GM21447 (cell line): ENCODE results near the gene EMILIN1.

Experiments used
- ATAC-seq: cut with Tn5 transposase; IDR thresholded peaks from one replicate; pipeline ENCODE4 v1.9.1; 2021; ENCODE audit not compliant: unreplicated experiment

EMILIN1 gene

DNA sequence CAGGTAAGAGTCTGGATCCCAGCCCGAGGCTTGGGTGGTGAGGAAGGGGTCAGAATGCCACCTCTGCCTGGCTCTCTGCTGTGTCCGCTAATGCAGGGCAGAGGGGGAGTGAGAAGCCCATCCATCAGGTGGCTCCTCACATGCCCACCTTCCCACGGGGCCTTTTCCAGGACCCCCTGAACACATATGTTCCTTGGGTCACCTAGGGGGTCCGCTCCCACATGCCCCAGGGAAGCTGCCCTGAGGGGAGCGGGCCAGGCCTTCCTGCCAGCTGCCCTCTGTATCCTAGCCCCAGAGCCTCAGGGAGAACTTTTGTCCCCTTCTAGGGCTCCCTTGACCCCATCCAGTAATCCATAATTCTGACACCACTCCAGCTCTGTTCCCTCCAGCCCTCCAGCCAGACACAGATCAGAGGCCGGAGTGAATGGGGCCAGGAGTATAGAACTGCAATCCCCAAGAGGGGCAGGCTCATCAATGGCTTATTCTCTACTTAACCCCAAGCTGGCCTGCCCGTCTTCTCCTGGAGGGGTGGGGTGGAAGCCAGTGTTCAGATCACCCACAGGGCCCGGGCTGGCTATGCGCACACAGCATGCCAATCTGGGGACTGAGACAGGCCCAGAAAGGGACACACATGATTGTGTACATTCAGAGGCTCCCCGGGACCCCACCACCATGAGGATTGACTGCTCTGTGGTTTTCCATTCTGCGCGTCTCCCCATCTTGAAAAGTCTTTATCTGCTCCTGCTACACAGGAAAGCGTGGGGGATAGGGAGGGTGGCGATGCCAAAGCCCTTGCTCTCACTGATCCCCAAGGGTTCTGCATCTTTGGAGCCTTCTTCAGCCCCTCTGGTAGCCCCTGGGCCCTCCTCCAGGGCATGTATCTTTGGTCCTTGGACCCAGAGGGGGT is 1.1 kb downstream of the EMILIN1 start:
- no peak for ATAC-seq

DNA sequence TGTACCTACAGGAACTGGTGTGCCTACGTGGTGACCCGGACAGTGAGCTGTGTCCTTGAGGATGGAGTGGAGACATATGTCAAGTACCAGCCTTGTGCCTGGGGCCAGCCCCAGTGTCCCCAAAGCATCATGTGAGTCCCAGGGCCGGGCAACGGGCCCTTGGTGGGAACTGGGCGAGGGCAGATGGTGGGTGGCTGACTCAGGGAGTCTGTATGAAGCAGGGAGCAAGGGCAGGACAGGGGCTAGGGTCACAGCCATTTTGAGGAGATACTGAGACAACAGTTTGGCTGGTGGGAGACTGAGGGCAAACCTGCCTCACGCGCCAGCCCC is 1.7 kb downstream of the EMILIN1 start:
- ATAC-seq, result no peak

DNA sequence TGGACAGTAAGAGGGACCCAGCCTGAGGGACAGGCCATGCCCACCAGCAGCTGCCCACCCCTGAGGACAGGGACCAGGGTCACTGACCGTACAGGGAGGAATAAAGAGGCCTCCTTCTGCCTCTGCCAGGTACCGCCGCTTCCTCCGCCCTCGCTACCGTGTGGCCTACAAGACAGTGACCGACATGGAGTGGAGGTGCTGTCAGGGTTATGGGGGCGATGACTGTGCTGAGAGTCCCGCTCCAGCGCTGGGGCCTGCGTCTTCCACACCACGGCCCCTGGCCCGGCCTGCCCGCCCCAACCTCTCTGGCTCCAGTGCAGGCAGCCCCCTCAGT is 2.2 kb downstream of the EMILIN1 start:
- no peak for ATAC-seq

DNA sequence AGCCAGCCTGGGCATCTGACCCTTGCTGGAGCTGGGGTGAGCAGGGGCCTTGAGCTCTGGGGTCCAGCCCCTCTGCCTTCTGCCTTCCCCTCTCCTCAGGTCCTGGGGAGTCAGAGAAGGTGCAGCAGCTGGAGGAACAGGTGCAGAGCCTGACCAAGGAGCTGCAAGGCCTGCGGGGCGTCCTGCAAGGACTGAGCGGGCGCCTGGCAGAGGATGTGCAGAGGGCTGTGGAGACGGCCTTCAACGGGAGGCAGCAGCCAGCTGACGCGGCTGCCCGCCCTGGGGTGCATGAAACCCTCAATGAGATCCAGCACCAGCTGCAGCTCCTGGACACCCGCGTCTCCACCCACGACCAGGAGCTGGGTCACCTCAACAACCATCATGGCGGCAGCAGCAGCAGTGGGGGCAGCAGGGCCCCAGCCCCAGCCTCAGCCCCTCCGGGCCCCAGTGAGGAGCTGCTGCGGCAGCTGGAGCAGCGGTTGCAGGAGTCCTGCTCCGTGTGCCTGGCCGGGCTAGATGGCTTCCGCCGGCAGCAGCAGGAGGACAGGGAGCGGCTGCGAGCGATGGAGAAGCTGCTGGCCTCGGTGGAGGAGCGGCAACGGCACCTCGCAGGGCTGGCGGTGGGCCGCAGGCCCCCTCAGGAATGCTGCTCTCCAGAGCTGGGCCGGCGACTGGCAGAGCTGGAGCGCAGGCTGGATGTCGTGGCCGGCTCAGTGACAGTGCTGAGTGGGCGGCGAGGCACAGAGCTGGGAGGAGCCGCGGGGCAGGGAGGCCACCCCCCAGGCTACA is 3.8 kb downstream of the EMILIN1 start:
- no peak for ATAC-seq

DNA sequence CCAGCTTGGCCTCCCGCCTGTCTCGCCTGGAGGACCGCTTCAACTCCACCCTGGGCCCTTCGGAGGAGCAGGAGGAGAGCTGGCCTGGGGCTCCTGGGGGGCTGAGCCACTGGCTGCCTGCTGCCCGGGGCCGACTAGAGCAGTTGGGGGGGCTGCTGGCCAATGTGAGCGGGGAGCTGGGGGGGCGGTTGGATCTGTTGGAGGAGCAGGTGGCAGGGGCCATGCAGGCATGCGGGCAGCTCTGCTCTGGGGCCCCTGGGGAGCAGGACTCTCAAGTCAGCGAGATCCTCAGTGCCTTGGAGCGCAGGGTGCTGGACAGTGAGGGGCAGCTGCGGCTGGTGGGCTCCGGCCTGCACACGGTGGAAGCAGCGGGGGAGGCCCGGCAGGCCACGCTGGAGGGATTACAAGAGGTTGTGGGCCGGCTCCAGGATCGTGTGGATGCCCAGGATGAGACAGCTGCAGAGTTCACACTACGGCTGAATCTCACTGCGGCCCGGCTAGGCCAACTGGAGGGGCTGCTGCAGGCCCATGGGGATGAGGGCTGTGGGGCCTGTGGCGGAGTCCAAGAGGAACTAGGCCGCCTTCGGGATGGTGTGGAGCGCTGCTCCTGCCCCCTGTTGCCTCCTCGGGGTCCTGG is 4.5 kb downstream of the EMILIN1 start:
- ATAC-seq, result no peak

DNA sequence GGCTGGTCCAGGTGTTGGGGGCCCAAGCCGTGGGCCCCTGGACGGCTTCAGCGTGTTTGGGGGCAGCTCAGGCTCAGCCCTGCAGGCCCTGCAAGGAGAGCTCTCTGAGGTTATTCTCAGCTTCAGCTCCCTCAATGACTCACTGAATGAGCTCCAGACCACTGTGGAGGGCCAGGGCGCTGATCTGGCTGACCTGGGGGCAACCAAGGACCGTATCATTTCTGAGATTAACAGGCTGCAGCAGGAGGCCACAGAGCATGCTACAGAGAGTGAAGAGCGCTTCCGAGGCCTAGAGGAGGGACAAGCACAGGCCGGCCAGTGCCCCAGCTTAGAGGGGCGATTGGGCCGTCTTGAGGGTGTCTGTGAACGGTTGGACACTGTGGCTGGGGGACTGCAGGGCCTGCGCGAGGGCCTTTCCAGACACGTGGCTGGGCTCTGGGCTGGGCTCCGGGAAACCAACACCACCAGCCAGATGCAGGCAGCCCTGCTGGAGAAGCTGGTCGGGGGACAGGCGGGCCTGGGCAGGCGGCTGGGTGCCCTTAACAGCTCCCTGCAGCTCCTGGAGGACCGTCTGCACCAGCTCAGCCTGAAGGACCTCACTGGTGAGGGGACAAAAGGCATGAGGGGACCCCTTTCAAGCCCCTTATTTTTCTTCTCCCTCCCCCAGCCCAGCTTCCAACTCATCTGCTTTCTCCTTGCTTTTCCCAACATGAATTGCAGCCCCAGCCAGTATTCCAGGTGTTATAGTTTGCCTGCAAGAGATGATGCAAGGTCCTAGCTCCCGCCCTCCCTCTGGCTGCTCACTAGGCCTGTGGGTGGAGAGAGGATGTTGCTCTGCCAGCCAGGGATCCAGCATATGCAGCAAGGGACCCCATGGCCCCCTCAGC is 5.2 kb downstream of the EMILIN1 start:
- no peak for ATAC-seq

DNA sequence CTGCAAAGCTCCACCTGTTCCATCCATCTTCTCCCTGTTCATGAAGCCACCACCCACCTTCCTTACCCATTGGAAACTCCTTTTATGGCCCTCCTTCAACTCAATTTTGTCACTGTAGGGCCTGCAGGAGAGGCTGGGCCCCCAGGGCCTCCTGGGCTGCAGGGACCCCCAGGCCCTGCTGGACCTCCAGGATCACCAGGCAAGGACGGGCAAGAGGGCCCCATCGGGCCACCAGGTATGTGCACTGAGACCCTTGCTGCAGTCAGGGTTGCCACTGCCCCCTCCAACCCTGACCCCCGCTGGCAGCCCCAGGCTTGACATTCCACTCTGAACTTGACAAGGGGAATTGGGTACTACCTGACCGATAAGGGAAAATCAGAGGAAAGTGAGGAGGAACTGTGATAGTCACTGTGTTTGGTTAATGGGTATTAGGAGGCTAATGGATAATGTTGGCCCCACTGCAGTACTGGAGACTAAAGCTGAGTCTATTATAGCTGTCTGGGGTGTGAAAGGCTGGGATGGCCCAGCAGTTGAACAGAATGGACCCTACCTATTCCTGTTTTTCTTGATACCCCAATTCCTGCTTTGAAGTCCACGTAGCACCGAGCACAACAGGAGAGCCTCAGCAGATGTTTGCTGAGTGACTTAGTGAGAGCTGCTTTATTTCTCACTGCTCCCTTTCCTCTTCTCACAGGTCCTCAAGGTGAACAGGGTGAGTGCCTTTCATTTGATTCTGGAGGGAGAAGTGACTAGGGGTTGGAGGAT is 6.1 kb downstream of the EMILIN1 start:
- ATAC-seq, result no peak

DNA sequence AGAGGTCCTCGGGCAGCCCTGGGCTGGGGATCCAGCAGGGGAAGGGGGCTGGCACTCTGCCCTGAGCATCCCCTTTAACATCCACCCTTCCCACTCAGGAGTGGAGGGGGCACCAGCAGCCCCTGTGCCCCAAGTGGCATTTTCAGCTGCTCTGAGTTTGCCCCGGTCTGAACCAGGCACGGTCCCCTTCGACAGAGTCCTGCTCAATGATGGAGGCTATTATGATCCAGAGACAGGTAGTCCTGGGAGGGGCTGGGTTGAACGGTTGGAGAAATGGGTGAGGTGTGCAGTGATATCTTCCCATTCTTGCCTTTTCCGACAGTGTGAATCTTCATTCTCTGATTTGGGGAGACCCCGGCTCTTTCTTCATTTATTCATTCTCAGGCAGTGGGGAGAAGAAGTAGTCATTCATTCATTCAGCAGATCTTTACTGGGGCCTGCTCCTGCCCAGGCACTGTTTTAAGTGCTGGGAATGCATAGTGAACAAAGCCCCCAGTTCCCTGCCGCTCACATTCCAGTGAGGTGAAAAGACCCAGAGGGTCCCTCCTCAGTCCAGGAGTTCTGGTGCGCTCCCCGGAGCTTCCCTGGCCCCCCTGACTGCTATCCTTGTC is 6.8 kb downstream of the EMILIN1 start:
- ATAC-seq, result no peak

DNA sequence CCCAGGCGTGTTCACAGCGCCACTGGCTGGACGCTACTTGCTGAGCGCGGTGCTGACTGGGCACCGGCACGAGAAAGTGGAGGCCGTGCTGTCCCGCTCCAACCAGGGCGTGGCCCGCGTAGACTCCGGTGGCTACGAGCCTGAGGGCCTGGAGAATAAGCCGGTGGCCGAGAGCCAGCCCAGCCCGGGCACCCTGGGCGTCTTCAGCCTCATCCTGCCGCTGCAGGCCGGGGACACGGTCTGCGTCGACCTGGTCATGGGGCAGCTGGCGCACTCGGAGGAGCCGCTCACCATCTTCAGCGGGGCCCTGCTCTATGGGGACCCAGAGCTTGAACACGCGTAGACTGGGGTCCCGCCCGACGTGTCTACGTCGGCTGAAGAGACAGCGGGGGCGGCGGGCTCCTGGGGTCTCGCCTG is 7.3 kb downstream of the EMILIN1 start:
- ATAC-seq, result peak; percentile 1

DNA sequence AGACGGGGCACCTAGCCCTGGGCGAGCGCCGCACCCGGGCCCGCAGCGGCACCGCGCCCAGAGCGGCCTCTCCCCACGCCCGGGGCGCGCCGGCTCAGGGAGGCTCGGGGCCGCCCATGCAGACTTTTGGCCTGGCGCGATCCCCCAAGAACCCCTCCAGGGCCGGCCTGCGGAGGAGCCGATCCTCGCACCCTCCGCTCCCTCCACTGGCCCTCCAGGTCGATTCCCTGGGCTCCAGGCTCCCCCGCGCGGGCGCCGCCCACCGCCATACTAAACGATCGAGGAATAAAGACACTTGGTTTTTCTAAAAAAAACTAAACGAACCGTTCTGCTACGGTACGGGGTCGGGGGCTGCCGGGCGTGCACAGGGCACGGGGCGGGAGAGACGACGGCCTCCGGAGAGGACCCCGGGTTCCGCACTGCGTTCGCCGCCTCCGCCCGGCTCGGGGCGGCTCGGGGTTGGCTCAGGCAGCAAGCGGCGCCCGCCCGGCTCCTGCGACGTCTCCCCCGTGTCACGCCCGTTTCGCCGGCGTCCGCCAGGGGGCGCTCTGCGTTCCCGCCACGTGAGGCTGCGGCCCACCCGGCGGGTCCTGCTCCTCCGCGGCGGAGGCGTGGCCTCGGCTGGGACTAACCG is 7.8 kb downstream of the EMILIN1 start:
- peak; percentile 63 for ATAC-seq

DNA sequence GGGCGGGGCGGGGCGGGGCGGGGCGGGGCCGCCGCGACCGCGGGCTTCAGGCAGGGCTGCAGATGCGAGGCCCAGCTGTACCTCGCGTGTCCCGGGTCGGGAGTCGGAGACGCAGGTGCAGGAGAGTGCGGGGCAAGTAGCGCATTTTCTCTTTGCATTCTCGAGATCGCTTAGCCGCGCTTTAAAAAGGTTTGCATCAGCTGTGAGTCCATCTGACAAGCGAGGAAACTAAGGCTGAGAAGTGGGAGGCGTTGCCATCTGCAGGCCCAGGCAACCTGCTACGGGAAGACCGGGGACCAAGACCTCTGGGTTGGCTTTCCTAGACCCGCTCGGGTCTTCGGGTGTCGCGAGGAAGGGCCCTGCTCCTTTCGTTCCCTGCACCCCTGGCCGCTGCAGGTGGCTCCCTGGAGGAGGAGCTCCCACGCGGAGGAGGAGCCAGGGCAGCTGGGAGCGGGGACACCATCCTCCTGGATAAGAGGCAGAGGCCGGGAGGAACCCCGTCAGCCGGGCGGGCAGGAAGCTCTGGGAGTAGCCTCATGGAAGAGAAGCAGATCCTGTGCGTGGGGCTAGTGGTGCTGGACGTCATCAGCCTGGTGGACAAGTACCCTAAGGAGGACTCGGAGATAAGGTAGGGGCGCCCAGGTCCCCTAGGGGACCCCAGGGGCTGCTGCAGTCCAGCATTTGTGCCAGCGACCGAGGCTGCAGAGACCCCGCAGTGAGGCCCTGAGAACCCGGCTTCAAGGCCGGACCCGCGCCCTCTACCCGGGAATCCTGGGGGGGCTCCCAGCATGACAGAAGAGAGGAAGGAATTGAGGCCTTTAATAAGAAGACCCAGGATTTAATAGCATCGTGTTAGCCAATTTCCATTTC is 8.5 kb downstream of the EMILIN1 start, which contains the start of gene KHK:
KHK (plus strand) TSS at position 49 of the 870 bp plus-strand sequence; CDS start at position 537, 488 bp downstream.
- ATAC-seq, result peak; percentile 12

DNA sequence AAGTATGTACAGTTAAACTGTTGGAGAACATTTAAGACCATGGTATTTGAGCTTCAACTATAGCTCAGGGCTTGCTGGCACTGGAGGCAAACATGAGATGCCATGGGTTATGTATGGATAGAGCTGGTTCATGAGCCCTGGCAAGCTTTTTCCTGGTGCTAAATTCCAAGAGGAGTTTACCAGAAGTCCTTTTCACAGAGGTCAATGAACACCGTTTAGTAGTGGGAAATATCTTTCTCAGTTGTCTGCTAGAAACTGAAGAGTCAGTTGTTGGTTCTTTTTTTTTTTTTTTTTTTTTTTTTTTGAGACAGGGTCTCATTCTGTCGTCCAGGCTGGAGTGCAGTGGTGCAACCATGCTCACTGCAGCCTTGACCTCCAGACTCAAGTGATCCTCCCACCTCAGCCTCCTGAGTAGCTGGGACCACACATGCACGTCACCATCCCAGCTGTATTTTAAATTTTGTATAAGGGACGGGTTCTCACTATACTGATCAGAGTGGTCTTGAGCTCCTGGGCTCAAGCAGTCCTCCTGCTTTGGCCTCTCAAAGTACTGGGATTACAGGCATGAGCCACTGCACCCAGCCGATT is 9.5 kb downstream of the EMILIN1 start:
- no peak for ATAC-seq

DNA sequence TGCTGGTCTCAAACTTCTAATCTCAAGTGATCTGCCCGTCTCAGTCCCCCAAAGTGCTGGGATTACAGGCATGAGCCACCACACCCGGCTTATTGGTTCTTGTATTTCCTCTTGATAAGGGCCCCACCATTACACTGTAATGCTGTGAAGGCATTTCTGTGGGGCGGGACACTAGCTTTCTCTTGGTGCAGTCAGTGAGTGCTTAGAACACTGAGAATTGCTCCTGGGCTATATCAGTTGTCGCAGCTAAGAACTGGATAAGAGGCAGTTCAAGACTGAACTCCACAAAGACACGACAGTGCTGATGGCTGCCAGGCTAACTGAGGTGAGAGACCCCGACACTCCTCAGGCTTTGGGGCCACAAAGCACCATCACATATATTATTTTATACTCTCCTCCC is 10.2 kb downstream of the EMILIN1 start:
- no peak for ATAC-seq

DNA sequence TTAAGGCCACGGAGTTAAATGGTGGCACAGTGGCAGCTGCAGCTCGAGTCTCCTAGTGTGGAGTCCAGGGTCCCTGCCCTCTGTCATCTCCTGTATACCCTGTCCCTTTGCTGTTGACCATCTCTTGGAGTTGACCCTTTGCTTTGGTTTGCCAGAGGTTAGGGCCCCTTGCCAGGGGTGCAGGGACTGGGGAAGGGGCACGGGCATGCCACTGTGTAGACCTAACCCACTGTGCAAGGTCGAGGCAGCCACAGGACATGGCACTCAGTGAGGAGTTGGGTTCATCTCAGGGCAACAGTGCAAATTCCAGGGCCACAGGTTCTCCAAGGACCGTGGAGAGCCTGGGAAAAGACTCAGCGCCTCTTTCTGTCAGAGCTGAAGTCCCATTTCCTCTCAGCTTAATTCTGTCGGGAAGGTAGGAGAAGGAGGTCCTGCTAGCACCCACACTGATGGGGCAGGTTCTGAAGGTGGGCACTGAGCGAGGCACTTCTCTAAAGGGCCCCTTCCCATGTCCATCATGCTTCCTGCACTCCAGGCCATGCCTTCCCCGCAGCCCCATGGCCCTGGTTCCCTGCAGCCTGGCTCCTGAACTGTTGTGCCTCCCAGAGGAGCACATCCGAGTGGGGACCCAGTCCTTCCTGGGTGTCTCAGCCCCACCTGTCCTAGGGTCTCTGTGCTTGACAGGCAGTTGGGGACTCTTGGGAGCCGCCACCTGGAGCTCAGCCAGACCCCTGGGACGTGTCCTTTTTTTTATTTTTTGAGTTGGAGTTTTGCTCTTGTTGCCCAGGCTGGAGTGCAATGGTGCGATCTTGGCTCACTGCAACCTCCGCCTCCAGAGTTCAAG is 10.9 kb downstream of the EMILIN1 start:
- no peak for ATAC-seq

DNA sequence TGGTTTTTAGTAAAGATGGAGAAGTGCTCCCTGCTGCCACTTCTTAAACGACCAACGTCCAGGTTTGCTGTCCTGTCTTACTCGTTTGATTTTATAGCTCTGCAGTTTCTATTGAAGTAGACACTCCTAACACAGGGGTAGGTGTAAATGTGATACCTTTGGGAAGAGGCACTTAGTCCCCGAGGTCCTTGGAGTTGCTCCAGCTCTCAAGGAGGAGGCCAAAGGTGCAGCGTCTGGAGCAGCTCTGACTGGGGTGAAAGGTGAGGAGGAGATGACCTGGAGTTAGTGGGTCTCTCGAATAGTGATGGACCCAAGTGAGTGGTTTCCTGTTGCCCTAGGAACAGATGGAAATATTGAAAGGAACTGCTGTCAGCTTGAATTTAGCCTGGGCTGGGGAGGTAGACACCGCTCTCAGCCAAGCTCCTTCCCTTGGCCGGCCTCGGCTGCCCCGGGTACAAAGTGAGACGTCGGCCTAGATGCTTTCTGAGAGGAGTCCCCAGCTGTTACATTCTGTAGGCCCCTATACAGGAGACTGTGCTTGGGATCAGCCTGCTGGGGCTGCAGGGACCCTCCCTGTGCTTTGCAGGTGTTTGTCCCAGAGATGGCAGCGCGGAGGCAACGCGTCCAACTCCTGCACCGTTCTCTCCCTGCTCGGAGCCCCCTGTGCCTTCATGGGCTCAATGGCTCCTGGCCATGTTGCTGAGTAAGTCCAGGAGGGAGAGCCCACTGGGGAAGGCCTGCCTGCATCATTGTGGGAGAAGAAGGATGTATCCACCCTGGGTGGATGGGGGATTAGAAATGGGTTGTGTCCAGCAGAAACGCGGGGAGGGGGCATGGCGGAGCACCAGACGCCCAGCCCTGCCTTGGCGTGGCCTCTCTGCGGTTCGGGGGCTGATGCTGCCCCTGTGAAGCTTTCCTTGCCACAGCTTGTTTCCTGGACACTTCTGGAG is 13.6 kb downstream of the EMILIN1 start:
- ATAC-seq, result no peak
